CD4-positive, alpha-beta T cell treated with Interferon alpha-2 for 1 hour (primary cell): Measurements from ENCODE around the gene DDO.

ENCODE experiments used
- DNase-seq, 2 donors: peaks; one replicate each; pipeline ENCODE4 v3.0.0-alpha.2; 2020 to 2022

Gene DDO

DNA sequence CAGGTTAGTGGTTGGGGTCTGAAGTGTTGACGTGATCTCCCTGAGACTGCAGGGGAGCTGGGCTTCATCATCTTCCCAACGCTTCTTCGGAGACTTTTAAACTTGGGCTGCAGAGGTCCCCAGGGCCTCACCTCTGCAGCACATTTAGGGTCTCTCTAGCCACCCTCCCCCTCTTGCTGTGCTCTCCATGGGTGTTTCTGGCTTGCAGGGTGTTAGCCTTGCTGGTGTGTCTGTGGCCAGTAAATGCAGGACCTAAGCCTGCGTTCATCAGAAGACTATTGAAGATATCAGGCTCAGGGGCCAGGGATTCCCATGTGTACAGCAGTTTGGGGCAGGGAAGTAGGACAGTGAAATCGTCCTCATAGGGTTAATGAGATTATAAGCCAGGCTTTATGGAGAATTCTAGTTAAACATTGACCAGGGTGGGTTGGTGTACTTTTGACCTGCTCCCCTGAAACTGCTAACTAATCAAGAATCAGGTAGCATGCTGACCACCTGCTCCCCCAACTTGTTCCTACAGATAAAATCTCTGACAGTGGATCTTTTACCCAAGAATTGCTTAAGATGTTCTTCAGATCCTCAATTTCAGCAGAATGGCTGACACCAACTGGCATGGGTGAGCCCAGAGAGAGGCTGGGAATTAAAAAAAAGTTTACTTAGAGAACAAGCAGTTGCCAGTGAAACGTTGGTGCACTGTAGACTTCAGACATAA is 3.8 kb upstream of the DDO start:
- no peak for DNase-seq

DNA sequence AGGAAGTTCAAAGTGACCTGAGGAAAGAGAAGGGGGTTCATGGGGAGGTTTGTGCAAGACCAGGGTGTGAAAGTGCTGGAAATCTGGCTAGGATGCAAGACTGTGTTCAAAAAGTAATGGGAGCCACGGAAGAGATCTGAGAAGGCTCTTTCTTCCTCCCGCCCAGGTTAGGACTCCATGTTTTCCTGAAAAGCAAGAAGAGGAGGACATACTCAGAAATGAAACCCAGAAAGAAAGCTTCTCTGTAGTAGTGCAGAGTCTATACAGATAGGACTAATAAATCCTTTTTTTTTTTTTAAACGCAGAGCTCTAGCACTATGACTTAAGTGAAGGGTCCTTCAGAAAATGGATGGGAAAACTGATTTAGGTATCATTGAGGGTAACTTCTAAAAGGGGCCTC is 3.2 kb upstream of the DDO start:
- no peak for DNase-seq

DNA sequence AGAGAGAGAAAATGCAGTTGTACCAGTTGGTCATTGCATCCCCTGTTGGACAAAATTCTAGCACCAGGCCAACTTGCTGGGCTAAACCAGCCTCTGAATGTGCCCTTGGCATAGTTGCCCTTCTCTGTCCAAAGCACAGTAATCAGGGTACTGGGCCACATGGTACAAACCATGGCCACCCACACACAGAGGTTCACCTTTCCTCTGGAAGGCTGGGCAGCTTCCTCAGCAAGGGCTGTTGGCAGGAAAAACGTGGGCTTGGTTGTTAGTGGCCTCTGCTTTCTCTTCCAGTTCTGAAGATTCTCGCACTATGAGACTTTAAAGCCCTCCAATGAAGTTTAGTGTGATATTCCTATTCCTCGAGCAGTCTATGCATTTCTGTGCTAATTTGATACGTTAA is 706 bp downstream of the DDO start:
- no peak for DNase-seq

DNA sequence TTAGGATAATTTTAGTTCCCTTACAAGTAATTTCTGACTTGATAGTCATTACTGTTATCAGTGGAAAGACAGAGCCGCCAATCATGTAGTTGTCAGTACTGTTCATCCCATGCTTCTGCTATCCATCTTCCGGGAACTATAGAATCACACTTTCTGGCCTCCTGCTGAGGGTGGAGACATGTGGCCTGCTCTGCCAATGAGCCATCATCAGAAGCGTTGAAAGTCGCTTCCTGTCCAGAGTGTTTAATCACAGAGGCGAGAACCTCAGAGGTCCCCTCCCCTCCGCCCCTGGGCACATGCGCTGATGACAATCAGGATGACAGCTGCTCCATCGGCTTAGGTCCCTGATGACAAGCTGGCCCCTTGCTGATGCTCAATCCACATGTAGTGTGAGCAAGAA is 3.0 kb downstream of the DDO start:
- no peak for DNase-seq

DNA sequence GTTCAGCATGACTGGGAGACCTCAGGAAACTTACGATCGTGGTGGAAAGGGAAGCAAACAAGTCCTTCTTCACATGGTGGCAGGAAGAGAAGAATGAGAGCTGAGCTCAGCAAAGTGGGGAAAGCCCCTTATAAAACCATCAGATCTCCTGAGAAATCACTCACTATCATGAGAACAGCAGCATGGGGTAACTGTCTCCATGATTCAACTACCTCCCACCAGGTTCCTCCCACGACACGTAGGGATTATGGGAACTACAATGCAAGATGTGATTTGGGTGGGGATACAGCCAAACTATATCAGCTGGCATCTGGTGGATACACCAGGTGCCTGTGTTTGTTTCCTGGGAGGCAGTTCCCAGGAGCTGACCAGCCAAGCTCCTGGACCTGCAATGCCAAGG is 4.9 kb downstream of the DDO start:
- DNase-seq: no peak

DNA sequence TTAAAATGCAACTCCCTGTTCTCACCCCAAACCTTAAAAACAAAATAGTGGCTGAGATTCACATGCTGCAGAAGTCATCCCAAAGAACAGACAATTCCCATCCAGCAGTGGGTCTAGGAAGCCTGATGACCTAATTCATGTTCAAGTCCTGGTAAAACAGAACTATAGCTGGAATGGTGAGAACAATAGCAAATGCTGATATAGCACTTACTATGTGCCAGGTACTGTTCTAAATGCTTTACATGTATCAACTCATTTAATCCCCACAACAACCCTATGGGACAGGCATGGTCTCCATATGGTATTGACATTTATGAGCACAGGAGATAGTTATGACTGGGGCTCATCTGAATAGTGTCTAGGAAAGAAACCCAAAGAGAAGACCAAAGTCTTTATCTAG is 5.6 kb downstream of the DDO start:
- DNase-seq: no peak

DNA sequence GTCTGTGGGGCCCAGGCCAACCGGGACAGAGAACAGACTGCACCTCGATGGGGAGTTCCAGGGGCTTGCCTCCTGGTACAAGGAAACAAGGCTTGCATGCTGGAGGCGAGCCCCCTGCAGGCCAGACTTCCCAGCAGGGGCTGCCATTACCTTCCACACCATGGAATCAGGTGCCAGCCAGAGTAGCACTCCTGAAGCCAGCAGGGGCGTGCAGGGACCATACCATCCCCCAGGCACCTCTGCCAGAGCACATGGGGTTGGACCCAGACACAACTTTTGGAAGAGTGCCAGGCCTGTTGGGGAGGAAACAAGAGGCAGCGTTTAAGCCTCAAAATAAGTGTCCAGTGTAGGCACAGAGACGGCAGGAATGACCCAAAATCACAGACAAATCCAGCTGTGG is 6.5 kb downstream of the DDO start:
- no peak for DNase-seq

DNA sequence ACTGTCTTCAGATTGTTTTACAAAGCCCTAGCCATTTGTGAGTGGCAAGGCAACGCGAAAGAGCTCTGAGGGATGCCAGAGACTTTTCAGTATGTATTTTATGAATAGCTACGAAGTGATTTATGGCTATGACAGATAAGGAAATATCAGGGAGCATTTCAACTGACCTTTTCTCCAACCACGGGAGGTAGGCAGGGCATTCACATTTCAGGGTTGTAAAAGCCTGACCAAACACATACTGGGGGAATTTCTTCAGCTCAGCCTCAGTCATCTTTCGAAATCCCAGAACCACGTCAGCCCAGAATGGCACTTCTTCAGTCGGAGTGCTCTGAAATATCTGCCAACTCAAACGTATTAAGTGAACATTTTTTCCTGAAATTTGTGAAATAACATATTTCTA is 10.8 kb downstream of the DDO start:
- DNase-seq: no peak

DNA sequence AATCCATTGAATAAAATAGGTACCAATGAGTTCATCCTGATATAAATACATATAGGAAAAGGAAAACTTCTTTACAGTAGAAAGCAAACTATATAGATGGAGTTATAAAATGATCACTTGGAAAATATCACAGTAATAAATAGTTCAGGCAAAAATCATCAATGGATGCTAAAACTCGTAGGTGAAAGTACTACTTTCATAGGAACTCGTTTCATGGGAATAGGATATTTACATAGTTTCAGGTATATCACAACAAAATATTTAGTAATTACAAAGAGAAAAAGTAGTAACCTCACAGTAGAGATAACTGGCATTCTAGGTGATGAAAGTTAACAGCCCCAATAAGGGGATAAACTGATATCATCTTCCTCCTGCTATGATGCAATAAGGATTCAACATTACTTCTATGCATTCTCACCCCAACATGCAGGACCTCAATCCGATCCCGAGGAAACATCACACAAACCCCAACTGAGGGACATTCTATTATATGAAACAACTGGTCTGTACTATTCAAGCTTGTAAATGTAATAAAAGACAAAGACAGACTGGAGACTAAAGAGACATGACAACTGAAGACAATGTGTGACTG is 13.7 kb downstream of the DDO start:
- DNase-seq: no peak

DNA sequence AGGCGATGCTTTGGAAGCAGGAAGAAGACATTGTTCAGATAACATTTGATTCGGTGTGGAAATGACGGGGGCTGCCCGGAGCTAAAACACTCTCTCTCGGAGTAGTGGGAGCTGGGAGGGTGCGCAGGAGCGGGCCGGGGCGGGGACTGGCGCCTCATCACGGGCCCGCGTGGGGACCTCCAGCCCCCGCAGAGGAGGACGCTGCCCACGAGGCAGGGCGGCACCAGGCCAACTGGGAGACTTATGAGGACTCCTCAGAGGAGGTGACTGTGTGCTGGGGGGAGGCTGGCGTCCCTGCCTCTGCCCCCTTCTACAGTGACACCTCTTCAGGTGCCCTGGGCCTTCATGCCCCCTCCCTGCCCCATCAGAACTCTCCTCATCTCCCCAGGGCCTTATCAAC is 15.2 kb downstream of the DDO start:
- DNase-seq: no peak

DNA sequence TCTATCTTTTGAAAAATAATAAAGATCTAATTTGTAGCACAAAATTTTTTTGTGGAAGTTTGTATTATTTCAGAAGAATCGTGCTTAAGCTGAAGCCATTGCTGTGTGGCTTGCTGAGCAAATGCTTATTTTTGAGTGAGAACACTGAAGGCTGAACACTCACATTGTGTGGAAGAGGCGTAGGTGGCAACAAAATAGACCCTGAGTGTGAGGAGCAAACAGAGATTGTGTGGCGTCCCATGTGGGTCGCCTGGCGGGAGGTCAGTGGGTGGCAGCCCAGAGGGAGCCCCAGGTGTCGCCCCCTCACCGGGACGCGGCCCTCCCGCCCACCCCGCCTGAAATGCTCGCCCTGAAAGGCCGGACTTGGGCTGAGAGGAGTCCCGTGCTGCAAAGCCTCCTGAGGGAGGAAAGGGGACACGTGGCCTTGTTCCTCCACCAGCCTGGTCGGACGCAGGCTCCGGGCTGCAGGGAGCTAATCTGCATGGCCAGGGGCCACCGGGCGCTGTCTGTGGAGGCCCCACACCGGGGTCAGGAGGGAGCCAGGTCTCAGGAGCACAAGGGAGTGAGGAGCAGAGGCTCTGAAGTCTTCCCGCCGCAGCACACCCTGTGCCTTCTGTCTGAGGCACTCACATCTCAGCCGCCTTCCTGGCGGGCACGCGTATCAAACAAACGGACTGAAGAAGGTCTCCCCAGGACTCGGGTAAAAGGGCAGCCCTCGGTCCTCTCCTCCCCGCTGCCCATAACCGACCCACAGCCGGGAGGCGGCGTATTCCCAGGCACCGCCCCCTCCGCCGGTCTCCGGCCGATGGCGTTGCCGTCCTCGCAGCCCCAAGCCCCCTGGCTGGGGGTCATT is 15.9 kb downstream of the DDO start:
- no peak for DNase-seq

DNA sequence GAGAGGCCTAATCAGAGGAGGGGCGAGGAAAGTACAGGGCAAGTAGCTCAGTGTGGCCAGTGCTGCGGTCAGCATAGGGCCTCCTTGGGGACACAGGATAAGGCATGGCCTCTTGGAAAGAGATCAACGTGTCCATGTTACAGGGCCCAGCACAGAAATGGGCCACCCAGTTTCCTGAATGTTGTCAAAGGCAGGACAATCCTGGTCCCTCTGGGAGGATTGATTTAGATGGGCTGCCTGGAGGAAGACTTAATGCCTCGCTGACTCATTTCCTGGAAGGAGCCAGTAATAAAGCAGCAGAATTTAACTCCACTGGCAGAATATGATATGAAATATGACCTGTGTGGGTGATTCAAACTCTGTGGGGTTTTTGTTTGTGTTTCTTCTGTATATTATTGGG is 16.6 kb downstream of the DDO start:
- DNase-seq: no peak

DNA sequence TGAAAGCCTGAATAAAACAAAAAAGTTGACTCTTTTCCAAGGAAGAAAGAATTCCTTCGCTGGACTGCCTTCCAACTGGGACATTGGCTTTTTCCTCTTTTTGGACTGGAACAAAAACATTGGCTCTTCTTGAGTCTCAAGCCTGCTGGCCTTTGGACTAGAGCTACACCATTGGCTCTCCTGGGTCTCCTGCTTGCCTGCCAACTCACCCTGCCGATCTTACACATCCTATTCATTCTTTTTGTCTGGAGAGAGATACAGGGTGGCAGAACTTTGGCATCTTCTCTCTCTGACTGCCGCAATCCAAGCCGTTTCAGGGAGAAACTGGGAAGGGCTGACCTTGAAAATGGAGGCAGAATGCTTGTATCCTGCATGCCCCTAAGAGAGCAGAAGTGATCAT is 20.2 kb downstream of the DDO start:
- DNase-seq: no peak

DNA sequence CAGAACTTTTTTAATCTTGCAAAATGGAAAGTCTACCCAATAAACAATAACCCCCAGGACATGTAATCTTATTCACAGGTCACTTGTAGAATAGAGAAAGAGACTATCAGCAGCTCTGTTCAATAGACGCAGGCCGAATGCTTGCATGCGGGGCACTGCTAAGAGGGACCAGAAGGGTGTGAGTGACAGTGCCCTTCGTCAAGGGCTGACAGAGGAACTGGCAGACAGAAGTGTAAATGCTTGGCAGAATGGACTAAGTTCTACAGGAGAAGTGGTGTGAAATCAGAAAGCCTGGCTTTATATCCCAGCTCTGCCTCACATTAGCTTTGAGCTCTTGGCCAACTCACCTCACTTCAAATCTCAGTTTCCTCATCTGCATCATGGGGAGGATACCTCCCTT is 21.0 kb downstream of the DDO start:
- DNase-seq: no peak

DNA sequence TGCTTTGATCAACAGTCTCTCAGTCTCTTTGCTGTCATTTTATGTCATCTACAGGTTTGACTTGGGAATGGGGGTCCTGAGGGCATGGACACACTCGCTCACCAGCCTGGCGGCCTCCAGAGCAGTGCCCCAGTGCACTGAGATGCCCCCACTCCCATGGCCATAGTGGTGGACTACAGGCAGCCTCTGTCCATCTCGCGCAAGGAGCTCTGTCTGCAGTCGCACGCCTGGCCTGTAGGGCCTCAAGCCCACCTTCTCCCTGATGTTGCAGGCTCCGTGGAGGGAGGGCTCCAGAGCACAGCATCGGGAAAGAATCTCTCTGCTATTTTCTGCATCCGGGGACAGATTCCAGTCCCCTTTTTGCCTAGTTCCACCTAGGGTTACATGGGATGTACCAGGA is 22.6 kb downstream of the DDO start:
- DNase-seq: no peak

DNA sequence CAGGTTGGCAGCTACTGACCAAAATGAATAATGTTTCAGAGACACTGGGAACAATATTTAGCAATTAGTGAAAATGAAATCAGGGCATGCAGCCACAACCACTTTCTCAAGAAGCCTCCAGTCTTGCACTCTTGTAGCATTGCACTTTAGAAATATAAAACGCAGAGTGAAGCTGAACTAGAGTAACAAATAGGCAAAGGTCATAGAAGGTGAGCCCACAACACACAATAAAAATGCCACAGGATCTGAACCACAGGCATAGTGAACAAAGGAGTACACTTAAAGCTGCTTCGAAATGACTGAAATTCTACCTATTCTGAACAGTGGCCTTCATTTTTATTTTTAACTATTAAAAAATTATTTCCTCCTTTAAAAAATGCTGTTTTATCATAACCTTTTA is 25.0 kb downstream of the DDO start:
- DNase-seq: no peak

DNA sequence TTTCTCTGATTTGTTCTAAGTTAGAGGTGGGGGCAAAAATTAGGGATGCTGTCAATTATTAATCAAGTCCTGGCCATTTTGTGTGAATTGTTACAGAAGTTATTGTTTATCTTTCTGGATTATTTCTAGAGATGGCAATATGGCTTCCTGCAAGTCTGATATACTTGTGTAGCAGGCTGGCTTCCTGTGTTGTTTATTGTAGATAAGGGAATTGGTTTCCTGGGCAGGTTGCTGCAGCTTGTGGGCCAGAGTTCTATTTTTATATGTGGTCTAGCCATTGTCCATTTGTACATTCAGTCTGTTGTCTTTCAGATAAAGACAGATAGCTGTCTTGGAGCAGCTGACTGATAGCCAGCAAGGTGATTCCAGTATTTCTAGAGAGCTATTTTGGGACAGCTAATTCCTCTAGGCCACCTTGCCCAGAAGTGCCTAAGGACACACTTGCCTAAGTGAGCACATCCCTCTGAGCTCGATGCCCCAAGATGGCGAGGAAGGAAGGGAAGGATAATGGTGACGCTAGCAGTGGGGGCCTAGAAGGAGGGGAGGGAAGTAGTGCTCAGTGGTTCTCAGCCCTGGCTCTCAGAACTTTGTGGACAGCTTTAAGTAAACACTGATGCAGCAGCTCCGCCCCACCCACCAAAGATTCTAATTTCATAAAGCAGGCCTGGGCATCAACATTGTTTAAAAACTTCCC is 25.5 kb downstream of the DDO start:
- DNase-seq: no peak

DNA sequence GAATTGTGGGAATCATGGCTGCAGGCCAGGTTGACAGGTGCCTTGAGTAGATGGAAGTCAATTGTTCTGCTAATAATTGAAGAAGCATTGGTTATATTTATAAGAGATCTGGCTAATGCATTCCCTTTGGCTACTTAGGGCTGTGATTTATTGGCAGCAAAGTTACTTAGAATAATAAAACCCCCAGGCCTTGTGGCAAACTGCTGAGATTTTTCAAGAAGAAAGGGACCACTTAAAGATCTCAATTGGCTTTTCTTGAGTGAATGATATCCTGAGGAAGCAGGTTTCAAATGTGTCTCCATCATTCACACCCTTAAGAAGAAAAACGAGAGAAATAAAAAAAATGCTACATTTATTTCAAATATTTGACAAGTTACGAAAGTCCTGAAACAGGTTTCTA is 27.4 kb downstream of the DDO start:
- DNase-seq: no peak

DNA sequence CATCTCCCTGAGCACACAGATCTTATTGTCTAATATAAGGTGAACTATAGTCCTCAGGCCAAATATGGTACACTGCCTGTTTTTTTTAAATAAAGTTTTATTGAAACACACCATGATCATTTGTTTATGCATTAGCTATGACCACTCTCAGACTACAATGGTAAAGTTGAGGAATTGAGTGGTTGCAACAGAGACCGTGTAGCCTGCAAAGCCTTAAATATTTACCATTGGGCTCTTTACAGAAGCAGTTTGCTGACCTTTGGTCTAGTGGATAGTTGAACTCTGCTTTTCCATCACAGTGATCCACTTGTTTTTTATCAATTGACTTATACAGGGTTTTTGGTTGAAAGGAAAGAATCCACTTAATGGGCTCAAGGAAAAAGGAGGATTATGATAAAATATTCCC is 29.9 kb downstream of the DDO start:
- no peak for DNase-seq

DNA sequence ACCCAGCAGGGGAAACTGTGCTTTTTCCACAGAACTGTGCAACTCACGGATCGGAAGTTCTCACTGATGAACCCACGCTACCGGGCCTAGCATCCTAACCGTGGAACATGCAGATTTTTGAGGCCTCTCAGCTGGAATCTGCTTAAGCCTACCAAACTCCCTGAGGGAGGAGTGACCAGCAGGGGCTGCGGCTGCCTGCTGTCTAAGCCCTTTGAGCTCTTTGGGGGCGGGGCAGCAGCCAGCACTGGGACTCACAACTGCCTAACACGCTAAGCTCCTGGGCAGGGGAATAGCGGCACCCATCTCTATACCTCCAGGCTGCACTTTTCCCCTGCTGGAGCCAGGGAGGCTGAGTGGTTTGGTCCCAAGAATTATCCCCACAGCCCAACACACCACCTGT is 36.8 kb downstream of the DDO start:
- no peak for DNase-seq

DNA sequence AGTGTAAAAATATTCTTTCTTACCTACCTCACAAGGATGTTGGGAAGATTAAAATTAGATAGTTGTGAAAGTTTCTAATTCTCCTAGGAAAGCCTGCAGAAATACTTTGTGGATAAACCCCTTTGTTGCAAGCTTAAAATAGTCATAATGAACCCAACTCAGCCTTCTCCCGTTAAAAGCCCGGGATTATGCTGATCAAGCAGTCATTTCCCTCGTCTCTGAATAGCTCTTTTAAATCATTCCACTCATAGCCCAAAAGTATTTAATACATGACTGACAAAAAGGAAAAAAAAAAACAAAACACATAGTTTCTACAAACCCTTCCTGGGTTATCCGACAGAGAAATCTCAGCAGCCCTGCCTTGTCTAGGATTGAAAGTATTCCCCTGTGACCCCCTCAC is 46.3 kb downstream of the DDO start:
- no peak for DNase-seq

DNA sequence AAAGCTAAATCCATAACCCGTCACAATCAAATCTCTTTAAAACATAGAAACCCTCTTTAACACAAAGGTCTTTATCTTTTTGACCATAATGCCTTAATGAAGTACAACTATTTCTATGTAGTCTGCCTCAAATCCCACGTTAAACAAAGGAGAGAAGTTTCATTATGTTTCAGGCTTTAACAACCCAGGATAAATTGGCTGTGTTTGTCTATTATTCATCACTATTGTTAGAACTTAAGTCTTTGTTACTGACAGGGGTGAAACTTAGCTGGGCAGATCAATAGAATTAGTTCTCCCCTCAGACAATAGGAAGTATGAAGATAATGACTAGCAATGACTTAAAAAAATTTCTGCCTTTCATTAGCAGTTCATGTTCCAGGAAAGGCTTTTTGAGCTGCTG is 47.1 kb downstream of the DDO start:
- DNase-seq: no peak

DNA sequence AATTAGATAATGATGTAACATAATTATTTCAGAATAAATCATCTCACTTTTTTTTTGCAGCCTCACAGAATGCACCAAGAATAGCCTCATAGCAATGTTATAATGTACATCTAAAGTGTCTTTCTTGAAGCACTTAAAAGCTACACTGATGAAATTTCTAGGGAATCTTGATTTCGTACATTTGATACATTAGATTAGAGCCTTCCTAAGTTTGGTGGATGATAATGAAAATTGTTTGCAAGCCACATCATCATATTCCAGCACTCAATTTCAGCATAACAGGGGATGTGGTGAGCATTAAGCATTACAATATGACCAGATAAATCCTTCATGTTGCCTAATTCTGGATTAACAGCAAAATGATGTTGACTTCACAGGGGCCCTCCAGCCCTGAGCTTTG is 47.5 kb downstream of the DDO start:
- no peak for DNase-seq

DNA sequence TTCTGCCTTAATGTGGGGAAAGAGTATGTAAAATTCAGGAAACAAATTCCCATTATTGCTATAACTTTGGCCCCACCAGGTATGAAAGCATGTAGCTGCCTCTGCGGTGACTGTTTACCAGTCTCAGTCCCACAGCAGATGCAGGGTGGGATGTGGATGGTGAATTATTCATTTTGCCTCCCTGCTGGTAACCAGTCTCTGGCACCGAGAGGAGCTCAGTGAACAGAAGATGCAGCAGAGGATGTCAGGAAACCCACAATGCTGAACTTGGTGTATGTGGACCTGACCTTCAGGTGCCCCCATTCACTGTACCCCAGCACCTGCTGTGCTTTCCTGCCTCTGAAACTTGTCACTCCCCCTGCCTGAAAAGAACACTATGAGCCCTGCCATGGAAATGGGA is 48.4 kb downstream of the DDO start:
- DNase-seq: no peak
